K562 (cell line): ENCODE data around the gene DEPDC4. TPM values are rescaled to one million over a fixed set of nuclear protein-coding genes. Genes with fewer than 3 reads are reported as not detected.

ENCODE experiments used
- ATF1 ChIP-seq, 2 experiments: fragments of 450-650 bp in 1 of 2; IDR thresholded peaks; 2 replicates each; pipeline ENCODE4 v1.6.1; 2016; ENCODE audit warnings: missing compliant biosample characterization in 1 of 2, missing genetic modification characterization in 1 of 2
- CHD4 ChIP-seq: fragments of 200-600 bp; sonication (generic); IDR thresholded peaks from 3 replicates; pipeline ENCODE4 v1.6.1; 2012; ENCODE audit warnings: low read depth, mild to moderate bottlenecking, mixed read lengths, low read length, inconsistent platforms; ENCODE audit not compliant: insufficient read depth, insufficient replicate concordance, poor library complexity, severe bottlenecking
- EGR1 ChIP-seq: fragments of 450-650 bp; conservative IDR thresholded peaks from 2 replicates; pipeline ENCODE4 v1.6.1; 2017; ENCODE audit warnings: mild to moderate bottlenecking
- HDAC1 ChIP-seq, 2 experiments: fragments of 450-650 bp; IDR thresholded peaks; 2 replicates each; pipeline ENCODE4 v1.6.1; 2016 to 2017; ENCODE audit warnings: inconsistent platforms in 1 of 2, mild to moderate bottlenecking in 1 of 2, moderate library complexity in 1 of 2
- POLR3A ChIP-seq: IDR thresholded peaks from 2 replicates; pipeline ENCODE4 v1.6.1; 2011; ENCODE audit warnings: borderline replicate concordance, mild to moderate bottlenecking, moderate library complexity; ENCODE audit not compliant: insufficient read length, insufficient read depth; ENCODE audit errors: extremely low read depth
- RAD21 ChIP-seq, 2 experiments: fragments of 250-450 bp in 1 of 2; fragments of 450-650 bp in 1 of 2; sonication (Bioruptor Pico) in 1 of 2; formaldehyde crosslinking in 1 of 2; IDR thresholded peaks in 1 of 2; conservative IDR thresholded peaks in 1 of 2; 2 replicates each; pipeline versions ENCODE4 v1.4.0 to v1.8.0; 2020 to 2022; ENCODE audit warnings: mild to moderate bottlenecking in 2 of 2, moderate library complexity in 1 of 2
- RNF2 ChIP-seq: sonication (generic); IDR thresholded peaks from 2 replicates; pipeline ENCODE4 v1.6.1; 2016
- TAF9B ChIP-seq: fragments of 450-650 bp; IDR thresholded peaks from 2 replicates; pipeline ENCODE4 v1.6.1; 2018; ENCODE audit warnings: mild to moderate bottlenecking; ENCODE audit not compliant: partially characterized antibody
- TRIM24 ChIP-seq, 2 experiments: fragments of 450-650 bp; IDR thresholded peaks; 2 replicates each; pipeline ENCODE4 v1.6.1; 2016
- TSC22D4 ChIP-seq: fragments of 450-650 bp; IDR thresholded peaks from 2 replicates; pipeline ENCODE4 v1.6.1; 2016; ENCODE audit warnings: missing genetic modification characterization, missing biosample characterization, control low read depth
- USF1 ChIP-seq: sonication (generic); formaldehyde crosslinking; IDR thresholded peaks from 2 replicates; pipeline ENCODE4 v1.9.0; 2022; ENCODE audit warnings: mild to moderate bottlenecking, missing genetic modification reagents
- ZBTB40 ChIP-seq, 2 experiments: fragments of 450-650 bp in 1 of 2; sonication (generic) in 1 of 2; formaldehyde crosslinking in 1 of 2; IDR thresholded peaks; 2 replicates each; pipeline versions ENCODE4 v1.7.1 to v1.9.0; 2016 to 2022; ENCODE audit warnings: inconsistent platforms in 1 of 2, mild to moderate bottlenecking in 1 of 2, missing genetic modification reagents in 1 of 2
- ZNF57 ChIP-seq: fragments of 450-650 bp; formaldehyde crosslinking; IDR thresholded peaks from 2 replicates; pipeline ENCODE4 v1.4.0; 2020; ENCODE audit warnings: mild to moderate bottlenecking, moderate library complexity
- polyA plus RNA-seq, 8 experiments: library from polyadenylated mRNA; depleted of rRNA in 4 of 8; stranded (reverse) in 5 of 8; unstranded in 3 of 8; fragments of >200 nt; fragmentation: Nextera tagmentation in 2 of 8; fragmentation: Illumina TruSeq in 1 of 8; extraction: Ambion mirVana in 2 of 8; extraction: Trizol in 1 of 8; gene quantifications; 2 replicates each; pipeline versions ENCODE4 v1.2.1 to v1.2.3, GENCODE V29; 2011 to 2014; ENCODE audit warnings: inconsistent platforms in 1 of 8, missing spikeins in 1 of 8
- total RNA-seq, 7 experiments: library from RNA; depleted of rRNA in 6 of 7; stranded (reverse); fragments of >200 nt in 6 of 7; fragmentation: Illumina TruSeq in 2 of 7; extraction: Trizol in 2 of 7; gene quantifications; 2 replicates each; pipeline versions ENCODE4 v1.2.1 to v1.2.3, GENCODE V29; 2011 to 2021; ENCODE audit warnings: low replicate concordance in 1 of 7
- TF ChIP-seq, protein P1 (sequence below): sonication (generic); formaldehyde crosslinking; IDR thresholded peaks from 2 replicates; pipeline ENCODE4 v1.8.1; 2022; ENCODE audit warnings: missing genetic modification reagents

DEPDC4 gene
- total and polyA plus RNA-seq, 9 of the 15 experiments (the other 6 are each of a cell fraction or from before 2014, with no cell fraction given): 3.6 to 13.2 (median 7.4) TPM

DNA sequence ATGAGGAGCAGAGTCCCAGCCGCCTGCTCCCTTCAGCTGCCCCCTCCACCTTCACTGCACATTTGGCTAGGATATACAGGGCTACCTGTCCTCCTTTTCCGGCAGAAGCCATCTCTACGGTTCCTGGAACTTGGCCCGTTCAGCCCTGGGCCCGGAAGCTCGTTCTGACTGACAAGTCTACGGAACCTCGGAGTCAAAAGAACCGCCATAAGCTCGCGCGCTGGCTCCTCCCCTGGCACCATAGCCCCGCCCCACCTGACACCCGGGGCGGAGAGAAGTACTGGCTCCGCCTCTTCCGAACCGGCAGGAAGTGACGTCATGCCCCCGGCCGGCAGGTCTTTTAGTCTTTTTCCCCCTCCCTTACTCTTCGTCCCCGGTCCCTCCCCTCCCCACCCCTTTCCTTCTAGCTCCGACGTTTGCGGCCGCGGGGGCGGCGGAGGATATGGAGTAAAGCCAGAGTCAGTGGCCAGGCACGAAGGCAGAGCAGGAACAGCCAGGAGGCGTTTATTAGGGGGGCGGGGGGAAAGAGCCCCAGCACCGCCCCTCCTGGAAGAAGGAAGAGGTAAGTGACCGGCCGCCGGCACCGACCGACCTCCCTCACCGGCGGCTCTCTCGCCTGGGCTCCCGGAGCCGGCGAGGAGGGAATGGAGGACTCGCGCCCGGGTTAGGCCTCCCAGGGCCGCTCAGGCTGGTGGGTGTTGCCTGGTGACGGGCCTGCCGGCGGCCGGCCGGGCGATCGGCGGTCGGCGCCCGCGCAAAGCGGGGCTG lies at the start of gene DEPDC4, which contains the start of gene SCYL2 (continued):
- peak; percentile 87 for TF ChIP-seq ZBTB40 (IDR thresholded peaks at IDR 0.05)
- TF ChIP-seq ZBTB40 (CRISPR knock-in tag; IDR thresholded peaks at IDR 0.05): no peak
- no peak for TF ChIP-seq POLR3A
- TF ChIP-seq TAF9B: peak; percentile 70
- TF ChIP-seq, protein P1, sequence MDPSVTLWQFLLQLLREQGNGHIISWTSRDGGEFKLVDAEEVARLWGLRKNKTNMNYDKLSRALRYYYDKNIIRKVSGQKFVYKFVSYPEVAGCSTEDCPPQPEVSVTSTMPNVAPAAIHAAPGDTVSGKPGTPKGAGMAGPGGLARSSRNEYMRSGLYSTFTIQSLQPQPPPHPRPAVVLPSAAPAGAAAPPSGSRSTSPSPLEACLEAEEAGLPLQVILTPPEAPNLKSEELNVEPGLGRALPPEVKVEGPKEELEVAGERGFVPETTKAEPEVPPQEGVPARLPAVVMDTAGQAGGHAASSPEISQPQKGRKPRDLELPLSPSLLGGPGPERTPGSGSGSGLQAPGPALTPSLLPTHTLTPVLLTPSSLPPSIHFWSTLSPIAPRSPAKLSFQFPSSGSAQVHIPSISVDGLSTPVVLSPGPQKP (CRISPR knock-in tag): no peak
- TF ChIP-seq CHD4: no peak
- peak; percentile 97 for TF ChIP-seq EGR1
- no peak for TF ChIP-seq ATF1 (CRISPR knock-in tag; IDR thresholded peaks at IDR 0.05)
- TF ChIP-seq ATF1 (tag; IDR thresholded peaks at IDR 0.05): peak; percentile 94
- no peak for TF ChIP-seq TRIM24 (IDR thresholded peaks at IDR 0.05)
- peak; percentile 70 for TF ChIP-seq USF1 (CRISPR knock-in tag)
- no peak for TF ChIP-seq RAD21 (CRISPR knock-in tag; conservative IDR thresholded peaks at IDR 0.05 in 1 of 2, IDR thresholded peaks at IDR 0.05 in 1 of 2)
- peak; percentile 53 for TF ChIP-seq RNF2
- TF ChIP-seq HDAC1 (IDR thresholded peaks at IDR 0.05): peak in 1 of 2 experiments; percentile 48; a peak in 1 of 4 replicates
- no peak for TF ChIP-seq TSC22D4
- TF ChIP-seq ZNF57 (CRISPR knock-in tag): no peak
